OCI-M1 (cell line): ENCODE measurements around the gene GLRA3.
"Not testable (repeated sequence)": the region's sequence is repeated elsewhere in the genome, so short reads cannot be mapped to it uniquely, and the experiment has no call there.

ENCODE experiments used
- DNase-seq: peaks from one replicate; lab custom pipeline; 2025; lab: John Stamatoyannopoulos, UW

The GLRA3 gene

DNA sequence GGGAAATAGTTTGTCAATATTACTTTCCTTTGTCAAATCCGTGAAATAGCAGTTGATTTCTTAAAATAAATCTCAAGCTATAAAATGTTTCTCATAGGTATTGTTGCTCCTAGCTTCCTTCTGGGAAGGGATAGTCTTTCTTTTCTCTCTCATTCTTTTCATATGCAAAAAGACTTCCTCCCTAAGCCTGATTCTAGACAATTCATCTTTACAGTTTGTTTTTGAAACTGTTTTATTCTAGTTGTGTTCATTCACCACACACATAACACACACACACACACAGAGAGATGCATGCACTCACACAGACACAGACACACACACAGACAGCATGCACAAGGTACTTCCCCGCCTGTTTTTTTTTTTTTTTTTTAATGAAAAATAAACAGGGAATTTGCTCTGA lies 18.2 kb downstream of the GLRA3 start:
- DNase-seq, result no peak

DNA sequence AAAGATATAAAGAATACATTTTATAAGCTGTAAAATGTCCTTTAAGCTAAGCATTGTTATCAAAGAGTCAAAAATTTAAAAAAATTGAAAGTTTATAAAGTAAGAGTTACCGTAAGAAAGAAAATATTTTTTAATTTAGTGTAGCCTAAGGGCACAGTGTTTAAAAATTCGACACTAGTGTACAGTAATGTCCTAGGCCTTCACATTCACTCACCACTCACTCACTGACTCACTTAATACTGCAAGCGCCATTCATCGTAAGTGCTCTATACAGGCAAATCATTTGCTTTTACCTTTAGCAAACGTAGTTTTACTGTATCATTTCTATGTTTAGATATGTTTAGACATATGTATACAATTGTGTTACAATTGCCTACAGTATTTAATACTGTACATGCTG lies 20.2 kb downstream of the GLRA3 start:
- no peak for DNase-seq

DNA sequence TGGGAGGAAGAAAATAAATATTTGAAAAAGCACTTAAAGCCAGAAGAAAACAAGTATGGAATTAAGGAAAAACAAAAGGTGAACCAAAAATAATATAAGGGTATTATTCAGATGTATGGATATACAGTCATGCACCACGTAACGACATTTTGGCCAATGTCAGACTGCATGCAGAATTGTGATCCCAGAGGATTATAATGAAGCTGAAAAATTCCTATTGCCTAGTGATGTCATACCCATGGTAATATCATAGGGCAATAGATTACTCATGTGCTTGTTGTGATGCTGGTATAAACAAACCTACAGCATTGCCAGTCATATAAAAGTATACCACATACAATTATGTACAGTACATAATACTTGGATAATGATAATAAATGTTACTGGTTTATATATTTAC lies 20.9 kb downstream of the GLRA3 start:
- DNase-seq, result no peak

DNA sequence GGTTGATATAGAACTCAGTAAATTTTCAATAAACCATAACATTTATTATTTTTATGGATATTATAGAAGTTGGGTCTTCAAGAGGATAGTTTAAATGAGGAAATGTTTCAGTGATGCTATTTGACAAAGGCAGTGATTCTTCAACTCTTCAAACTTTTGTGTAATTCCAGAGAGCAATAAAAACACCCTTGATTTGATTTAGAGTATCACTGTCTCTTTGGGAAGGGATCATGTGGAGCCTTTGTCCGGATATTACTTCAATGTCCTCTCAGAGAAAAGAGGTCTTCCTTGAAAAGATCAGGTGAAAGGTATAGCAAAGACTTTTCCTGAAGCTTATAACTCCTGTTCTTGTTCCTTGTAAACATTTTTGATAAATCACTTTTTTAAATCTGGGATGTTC lies 23.3 kb downstream of the GLRA3 start:
- no peak for DNase-seq

DNA sequence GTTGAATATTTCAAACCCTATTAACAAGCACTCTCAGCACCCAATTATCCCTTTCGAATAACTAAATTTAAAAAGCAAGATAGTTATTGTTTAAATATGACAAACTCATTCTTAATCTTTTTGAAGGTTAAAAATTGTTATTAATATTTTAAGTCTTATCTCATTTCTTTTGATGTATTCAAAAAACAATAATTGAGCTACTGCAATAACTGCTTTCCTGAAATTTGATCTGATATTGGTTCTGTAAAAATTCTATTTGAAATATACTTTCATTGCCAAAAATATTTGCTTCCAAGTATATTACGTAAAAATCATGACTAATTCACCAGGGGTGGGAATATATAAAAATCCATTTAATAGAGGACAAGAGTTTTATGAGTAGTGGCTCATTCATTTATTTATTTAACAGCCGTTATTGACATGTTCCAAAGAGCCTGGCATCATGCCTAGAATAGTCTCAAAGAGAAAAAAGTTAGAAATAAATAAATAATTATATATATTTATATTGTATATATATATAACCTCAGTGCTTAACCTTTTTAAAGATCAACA lies 34.4 kb downstream of the GLRA3 start:
- DNase-seq, result no peak

DNA sequence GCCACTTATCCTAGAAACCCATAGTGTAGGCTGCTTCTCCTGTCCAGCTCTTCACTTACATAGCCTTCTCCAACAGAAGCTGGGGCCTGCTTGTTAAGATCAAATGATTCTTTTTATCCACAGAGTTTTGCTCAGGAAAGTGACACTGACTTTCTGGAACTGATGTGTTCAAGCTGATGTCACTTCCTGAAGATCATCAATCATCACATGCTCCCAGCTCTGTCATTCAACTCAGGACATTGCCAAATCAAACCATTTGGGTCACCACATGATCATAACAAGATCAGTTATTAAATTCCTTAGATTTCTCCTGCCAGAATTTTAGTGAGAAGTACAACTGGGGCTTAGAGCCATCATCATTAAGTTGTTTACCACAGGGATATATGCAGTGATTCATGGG lies 39.4 kb downstream of the GLRA3 start:
- peak; percentile 36 for DNase-seq

DNA sequence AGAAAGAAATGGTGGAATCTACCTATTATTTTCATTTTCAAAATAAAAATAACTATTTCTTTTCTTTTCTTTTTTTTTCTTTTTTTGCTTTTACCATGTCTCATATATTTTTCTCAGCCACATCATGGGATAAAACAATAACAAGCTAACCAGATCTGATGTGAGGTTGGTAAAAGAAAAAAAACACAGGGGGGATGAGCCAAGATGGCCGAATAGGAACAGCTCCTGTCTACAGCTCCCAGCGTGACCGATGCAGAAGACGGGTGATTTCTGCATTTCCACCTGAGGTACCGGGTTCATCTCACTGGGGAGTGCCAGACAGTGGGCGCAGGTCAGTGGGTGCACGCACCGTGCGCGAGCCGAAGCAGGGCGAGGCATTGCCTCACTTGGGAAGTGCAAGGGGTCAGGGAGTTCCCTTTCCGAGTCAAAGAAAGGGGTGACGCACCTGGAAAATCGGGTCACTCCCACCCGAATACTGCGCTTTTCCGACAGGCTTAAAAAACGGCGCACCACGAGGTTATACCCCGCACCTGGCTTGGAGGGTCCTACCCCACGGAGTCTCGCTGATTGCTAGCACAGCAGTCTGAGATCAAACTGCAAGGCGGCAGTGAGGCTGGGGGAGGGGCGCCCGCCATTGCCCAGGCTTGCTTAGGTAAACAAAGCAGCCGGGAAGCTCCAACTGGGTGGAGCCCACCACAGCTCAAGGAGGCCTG lies 50.6 kb downstream of the GLRA3 start:
- not testable (repeated sequence) for DNase-seq

DNA sequence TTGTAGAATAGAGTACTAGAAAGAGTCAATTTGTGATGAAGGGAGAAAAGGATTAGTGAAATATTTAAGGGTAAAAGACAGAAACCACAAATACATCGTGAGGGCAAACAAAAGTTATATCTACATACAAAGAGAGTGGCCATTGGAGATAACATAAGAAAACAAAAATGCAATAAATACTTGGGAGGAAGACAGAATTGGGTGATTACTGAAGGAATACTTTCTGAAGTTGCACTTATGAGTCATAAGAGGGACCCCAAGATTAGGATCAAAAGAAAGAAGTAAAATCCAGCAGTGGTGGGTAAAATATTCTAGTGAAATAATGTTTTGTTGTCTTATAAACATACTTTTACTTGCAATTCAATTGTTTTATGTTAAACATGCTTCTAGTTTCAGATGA lies 53.7 kb downstream of the GLRA3 start:
- DNase-seq, result no peak

DNA sequence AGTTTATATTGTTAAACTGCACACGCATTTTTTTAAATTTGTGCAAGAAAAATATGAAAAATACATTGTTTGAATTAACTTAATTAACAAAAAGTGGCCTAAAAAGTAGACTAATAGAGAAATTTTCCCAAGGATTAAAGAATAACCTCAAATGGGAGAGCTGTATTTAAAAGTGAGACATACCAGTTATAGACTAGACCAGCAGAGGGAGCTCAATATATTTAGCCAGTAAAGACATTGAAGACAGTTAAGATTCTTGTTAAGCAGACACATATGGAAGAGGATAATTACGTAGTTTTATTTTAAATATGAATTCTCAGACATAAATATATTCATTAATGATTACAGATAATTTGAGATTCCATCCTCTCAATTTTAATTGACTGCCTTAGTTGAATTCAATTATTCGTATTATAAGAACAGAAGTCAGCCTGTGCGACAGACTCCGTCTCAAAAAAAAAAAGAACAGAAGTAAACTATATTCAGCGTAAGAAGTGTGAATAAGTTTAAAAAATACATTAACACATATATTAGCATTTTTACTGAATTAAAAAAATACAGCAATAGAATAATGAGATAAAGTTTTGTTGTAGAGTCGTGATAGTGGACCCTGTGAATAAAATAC lies 64.8 kb downstream of the GLRA3 start:
- peak; percentile 79 for DNase-seq

DNA sequence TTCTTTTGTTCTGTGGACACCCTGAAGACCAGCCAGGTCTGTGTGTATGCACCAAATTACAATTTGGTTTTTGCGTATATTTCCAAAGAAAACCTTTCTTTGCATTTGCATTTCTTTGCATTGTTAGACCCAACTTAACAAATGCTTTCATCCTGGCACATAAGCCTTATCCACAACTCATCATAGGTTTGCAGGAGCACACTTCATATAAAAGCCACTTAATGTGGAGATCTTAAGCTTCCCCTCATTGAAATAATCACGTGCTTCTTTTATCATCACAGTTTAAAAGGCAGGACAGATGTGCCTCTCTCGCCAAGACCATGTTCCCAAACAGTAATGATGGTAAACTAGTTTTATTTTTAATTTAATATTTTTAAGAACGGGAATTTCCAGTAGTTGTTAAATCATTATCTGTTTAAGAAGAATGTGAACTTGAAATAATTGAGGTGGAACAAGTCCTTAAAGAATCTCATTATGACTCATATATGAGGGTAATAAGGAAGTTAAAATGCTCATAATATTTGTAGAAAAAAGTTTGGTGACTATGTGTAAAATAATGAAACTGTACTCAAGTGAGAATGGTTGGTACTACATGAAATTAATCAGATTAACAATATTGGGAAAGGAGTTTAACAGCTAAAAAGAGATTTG lies 65.5 kb downstream of the GLRA3 start:
- no peak for DNase-seq

DNA sequence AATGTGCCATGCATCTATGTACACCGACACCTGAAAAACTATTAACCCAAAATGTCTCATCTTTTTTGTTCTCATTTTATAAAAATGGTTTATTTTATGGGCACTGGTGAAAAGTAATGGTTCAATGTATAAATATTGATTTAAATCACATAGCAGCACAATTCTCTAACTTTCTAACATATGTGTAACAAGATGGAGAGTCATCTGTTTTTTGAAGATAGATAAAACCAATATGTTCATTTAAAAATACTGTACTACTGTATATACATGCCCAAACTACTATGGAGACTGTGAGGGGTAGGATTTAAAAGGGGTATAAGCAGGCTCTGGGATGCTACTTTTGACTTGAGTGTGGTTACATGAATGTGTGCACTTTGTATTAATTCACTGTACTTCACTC lies 67.6 kb downstream of the GLRA3 start:
- DNase-seq, result no peak

DNA sequence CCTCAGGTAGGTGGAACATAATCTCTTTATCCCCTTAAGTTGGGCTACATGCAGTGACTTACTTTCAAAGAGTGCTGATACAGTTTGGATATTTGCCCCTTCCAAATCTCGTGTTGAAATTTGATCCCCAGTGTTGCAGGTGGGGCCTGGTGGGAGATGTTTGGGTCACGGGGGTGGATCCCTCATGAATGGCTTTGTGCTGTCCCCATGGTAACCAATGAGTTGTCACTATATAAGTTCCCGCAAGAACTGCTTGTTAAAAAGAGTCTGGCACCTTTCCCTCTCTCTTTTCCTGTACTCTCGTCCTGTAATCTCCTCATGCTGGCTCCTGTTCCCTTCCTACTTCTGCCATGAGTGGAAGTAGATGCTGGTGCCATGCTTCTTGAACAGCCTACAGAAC lies 71.3 kb downstream of the GLRA3 start:
- DNase-seq, result no peak

DNA sequence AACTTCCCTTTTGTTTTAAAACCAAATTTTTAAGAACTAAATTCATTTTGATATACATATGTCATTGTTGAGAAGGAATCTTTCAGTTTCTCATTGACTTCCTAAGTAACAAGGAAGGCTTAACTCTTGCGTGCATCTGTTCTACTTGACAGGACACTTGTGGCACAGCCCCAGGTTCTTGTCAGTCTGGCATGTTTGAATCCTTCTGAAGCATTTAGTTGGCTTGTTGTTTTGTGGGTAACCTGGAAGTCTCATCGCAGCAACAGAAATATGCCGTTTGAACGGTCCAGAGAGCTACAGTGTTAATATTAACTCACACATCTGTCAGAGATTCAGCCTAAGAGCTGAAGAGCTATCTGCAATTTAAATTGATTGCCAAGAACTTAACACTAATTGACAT lies 76.0 kb downstream of the GLRA3 start:
- DNase-seq, result no peak

DNA sequence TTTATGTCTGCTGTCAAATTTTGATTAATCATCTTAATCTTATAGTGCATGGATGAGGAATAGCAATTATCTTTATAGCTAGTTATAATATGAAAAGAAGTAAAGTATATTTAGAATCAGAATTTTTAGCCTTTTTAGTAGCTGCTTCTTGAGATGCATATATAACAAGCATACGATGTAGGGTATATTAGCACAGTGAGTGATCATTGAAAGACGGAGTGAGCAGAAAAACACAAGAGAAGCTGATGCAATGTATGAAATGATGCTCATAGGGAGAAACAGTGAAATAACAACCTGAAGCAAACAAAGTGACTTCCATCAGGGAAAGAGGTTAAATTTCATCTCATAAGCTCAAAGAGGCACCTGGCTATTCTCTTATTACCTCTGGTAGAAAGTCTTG lies 77.0 kb downstream of the GLRA3 start:
- no peak for DNase-seq

DNA sequence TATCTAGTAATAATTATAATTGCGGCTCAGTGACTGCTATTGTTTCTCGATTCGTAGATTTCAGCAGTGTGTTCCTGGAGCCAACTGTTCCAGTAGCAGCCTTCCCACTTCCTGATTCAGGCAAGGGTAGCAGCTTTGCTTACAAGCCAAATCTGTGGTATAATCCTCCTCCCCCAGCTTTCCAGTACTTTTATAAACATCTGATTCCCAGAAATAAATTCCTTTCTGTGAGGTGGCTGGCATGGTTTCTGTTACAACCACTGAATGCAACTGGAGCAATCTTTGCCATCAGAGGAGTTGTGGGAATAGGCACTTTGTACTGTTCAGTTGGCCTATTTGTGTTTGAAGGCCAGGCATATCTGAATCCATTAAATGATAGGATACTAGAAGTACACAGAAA lies 80.0 kb downstream of the GLRA3 start:
- DNase-seq, result no peak

DNA sequence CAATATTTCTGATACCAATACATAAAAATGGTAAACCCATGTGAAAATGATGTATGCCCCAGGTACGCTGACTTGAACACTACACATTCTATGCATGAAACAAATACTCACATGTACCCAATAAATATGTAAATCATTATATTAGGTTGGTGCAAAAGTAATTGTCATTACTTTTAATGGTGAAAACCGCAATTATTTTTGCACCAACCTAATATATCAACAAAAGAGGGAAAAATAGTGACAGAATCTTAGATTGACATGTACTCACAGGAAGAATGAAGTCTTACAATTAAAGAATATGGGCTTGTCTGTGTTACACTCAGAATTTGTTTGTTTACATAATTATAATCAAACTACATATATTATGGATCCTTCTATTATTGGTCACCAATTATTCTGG lies 82.3 kb downstream of the GLRA3 start:
- DNase-seq, result no peak

DNA sequence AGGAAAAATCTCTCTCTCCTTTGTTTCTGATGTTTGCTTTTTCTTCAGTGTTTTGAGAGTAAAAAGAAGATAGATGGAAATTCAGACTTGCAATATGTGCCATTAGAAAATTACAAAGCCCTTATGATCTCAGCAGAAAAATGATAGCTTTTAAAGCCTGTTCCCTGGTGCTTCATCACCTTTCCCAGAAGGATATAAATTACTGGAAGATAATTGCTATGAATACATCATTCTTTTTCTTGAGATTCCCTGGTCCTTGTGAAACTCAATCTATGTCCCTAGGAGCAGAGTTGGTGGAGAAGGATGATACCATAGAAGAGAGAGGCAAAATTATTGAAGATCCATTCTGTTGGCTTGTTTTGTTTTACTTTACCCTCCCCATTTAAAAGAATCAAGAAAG lies 86.5 kb downstream of the GLRA3 start:
- DNase-seq, result no peak

DNA sequence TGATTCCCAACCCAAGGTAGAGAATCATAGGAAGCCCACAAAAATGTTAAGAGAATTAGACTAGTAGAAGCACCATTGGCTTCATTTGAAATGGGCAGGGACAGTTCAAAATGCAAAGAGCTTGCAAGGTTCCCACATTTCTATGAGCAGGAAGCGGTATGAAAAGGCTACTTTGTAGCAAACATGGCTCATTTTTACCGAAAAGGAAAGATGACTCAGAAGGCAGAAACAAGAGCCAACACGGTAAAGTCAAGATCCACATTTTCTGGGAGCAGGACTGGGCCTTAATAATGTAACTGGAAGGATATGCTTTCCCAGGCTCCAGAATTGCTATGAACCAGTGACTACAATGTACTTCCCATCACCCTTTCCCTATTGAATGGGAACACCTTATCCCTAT lies 89.5 kb downstream of the GLRA3 start:
- no peak for DNase-seq

DNA sequence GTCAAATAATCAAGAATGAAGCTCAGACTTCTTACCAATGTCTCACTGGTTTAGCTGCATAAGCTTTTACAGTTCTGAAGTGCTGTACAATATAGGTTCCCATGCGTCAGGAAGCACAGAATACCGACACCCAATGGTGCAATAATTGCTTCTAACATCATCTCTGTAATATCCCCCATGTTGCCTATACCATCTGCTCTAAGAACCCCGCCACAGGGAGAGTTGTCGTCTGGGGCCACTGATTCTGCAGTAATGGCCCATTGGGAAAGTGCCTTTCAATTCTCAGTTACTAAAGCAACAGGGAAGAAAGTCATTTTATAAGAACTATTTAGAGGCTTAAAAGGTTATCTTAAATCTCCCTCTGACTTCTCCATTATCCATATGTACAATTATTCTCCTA lies 94.9 kb downstream of the GLRA3 start:
- DNase-seq, result no peak

DNA sequence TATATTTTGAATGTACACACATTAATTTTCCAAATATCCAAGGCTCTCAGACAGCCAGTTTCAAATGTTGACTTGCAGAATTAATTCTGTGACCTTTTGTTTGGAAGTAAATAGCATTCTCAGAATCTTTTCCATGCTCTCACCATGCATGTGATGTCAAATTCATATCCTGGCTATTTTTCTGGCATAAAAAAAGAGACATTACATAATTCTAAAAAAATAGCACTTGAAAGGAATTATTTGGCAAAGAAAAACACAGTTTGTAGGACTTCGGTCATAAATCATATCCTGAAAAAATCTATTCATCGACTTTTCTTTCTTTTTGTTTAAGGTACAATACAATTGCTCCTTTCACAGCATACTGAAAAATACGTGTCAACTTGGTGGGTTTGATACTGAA lies 111.2 kb downstream of the GLRA3 start:
- DNase-seq, result no peak

DNA sequence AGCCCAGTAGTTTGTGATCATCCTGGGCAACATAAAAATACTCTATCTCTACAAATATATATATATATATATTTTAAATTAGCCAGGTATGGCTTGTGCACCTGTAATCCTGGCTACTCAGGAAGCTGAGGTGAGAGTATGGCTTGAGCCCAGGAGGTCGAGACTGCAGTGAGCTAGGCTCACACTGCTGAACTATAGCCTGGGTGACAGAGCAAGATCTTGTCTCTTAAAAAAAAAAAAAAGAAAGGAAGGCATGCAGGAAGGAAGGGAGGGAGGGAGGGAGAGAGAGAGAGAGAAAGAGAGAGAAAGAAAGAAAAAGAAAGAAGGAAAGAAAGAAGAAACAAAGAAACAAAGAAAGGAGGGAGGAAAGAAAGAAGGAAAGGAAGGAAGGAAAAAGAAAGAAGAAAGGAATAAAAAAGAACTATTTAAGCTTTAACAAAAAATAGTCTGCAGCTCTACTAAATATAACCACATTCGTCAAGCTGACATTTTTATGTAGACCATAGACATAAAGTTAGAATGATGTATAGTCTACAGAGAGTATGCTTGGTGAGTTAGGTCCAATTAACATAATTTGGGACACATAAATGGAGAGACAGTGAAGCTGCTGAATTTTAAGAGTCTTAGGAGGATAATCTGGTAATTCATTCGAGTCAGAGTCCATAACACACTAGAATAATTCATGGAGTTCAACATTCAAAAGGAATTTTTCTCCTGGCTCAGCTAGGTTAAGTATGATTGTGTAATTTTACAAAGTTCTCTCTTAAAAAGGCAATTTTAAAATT lies 111.9 kb downstream of the GLRA3 start:
- DNase-seq, result peak; percentile 30

DNA sequence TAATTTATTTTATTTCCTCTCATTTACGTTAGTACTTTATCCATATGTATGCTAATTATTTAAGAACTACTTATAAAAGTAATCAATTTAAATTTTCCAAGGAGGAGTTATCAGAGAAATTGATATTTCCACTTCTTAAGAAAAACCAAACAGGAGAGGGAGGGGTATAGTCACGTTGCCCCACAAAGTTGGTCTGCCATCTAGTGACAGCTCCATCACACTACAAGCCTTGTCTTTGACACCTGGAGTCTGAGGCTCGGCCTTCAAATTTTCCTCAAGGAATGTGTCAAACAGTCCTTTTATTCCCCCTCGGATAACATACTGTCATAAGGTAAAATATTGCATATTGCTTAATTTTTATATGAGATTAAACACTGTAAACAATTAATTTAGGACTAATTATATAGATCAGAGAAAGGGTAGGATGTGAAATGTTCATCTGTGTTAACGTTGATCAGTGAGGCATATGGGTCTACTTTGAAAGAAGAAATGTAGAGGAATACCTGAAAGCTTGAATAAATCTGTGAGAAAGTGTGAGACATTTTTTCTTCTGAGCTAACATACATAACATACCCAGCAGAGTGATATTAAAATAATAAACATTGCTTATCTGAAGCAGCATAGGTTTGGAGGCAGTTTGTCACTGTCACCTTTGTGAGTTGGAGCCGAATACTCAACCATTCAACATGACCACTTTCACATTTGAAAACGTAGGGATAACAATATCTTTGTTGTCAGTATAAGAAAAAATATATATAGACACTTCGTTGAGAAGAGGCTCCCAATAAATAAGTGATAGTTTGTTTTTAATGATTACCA lies 114.4 kb downstream of the GLRA3 start:
- DNase-seq, result peak; percentile 87
